ENCODE data around the gene MOCS2. TPM values are rescaled to one million over a fixed set of nuclear protein-coding genes. Genes with fewer than 3 reads are reported as not detected.

The MOCS2 gene
- polyA plus RNA-seq, 3 donors = 86.6 to 92.8 (median 91.5) TPM

GRCh38 chr5:53059281-53059680, 50.3 kb downstream of the MOCS2 start:
- no peak for DNase-seq (ENCODE audit: low read depth in 3 of 3, low spot score in 2 of 3)

- no peak for DNase-seq (ENCODE audit: low read depth in 3 of 3, low spot score in 2 of 3)
These were observed 54.2 kb downstream of the MOCS2 start for GRCh38 chr5:53055365-53055764.

- DNase-seq (ENCODE audit: low read depth in 3 of 3, low spot score in 2 of 3) = no peak
These were observed 56.2 kb downstream of the MOCS2 start for GRCh38 chr5:53053364-53053763.

- DNase-seq (ENCODE audit: low read depth in 3 of 3, low spot score in 2 of 3) = no peak
These were observed 57.1 kb downstream of the MOCS2 start for GRCh38 chr5:53052499-53052898.

- DNase-seq (ENCODE audit: low read depth in 3 of 3, low spot score in 2 of 3) = no peak
These were observed 61.3 kb downstream of the MOCS2 start for GRCh38 chr5:53048248-53048647.

Other genes with a start within 250 kb of the MOCS2 start
- 10 to 100 TPM; 25.8 to 32.8 (median 27.8) TPM for gene ITGA2, start 120.4 kb downstream of the MOCS2 start, polyA plus RNA-seq (ENCODE audit: insufficient read length in 3 of 3)

Data from right renal cortex interstitium (tissue), 3 donors.